LoVo (cell line): ENCODE data around the gene LY86.

Source experiments
- DNase-seq: peaks from one replicate; pipeline ENCODE4 v3.0.0-alpha.2; 2016; ENCODE audit warnings: low spot score

The LY86 gene

GRCh38 chr6:6570929-6571671 is 17.4 kb upstream of the LY86 start:
- DNase-seq = no peak

GRCh38 chr6:6575143-6575542 is 13.4 kb upstream of the LY86 start:
- no peak for DNase-seq

GRCh38 chr6:6577735-6578134 is 10.8 kb upstream of the LY86 start:
- no peak for DNase-seq

- no peak for DNase-seq
These were observed 9.2 kb upstream of the LY86 start for GRCh38 chr6:6579281-6579680.

- no peak for DNase-seq
These were observed 8.2 kb upstream of the LY86 start for GRCh38 chr6:6580225-6580856.

- no peak for DNase-seq
These were observed 7.5 kb upstream of the LY86 start for GRCh38 chr6:6581054-6581453.

- no peak for DNase-seq
These were observed 6.4 kb upstream of the LY86 start for GRCh38 chr6:6582131-6582530.

GRCh38 chr6:6583836-6584235 is 4.7 kb upstream of the LY86 start:
- DNase-seq = no peak

GRCh38 chr6:6584310-6585002 is 4.1 kb upstream of the LY86 start:
- no peak for DNase-seq

- no peak for DNase-seq
These were observed 3.6 kb upstream of the LY86 start for GRCh38 chr6:6585003-6585311.

- no peak for DNase-seq
These were observed 2.4 kb upstream of the LY86 start for GRCh38 chr6:6586167-6586566.

GRCh38 chr6:6586671-6587526 is 1.6 kb upstream of the LY86 start:
- DNase-seq = no peak

GRCh38 chr6:6587696-6588063 is 840 bp upstream of the LY86 start:
- DNase-seq = no peak

- DNase-seq = no peak
These were observed 597 bp downstream of the LY86 start for GRCh38 chr6:6588924-6589709.

- DNase-seq = no peak
These were observed 2.0 kb downstream of the LY86 start for GRCh38 chr6:6590530-6590929.

GRCh38 chr6:6591778-6592465 is 3.4 kb downstream of the LY86 start:
- DNase-seq = no peak

- DNase-seq = no peak
These were observed 4.4 kb downstream of the LY86 start for GRCh38 chr6:6592826-6593475.

- DNase-seq = no peak
These were observed 5.4 kb downstream of the LY86 start for GRCh38 chr6:6593867-6594468.

- DNase-seq = no peak
These were observed 6.5 kb downstream of the LY86 start for GRCh38 chr6:6595025-6595424.

- DNase-seq = no peak
These were observed 7.4 kb downstream of the LY86 start for GRCh38 chr6:6595952-6596351.
